Measurements from ENCODE around the gene SHROOM4. TPM values are rescaled to one million over a fixed set of nuclear protein-coding genes. Genes with fewer than 3 reads are reported as not detected.

The SHROOM4 gene
- total RNA-seq, 1 experiment from 2014 or later = 0.05 TPM

- H3K9me3 ChIP-seq (ENCODE audit: control insufficient read depth in 1 of 2, insufficient read depth in 1 of 2, low read depth in 1 of 2, low read length in 2 of 2) = no peaks in the 10 kb centered on the region
- POLR2A ChIA-PET = no interaction called here
- no peak overlapping the region for H3K9ac ChIP-seq (ENCODE audit: low read length)
- RAD21 ChIA-PET (ENCODE audit: low non-redundant PET in 1 of 2, low total read pairs in 2 of 2, uncharacterized antibody in 2 of 2, unreplicated experiment in 2 of 2) = no interaction called here
- BruUV-seq (replicated peaks) = no TSS peak
- H3K4me3 ChIP-seq (replicated peaks in 1 of 2; ENCODE audit: low read depth in 1 of 2, low read length in 2 of 2) = no peak overlapping the region
- no peaks in the 10 kb centered on the region for H3K4me1 ChIP-seq (ENCODE audit: control insufficient read depth in 1 of 2, insufficient read depth in 2 of 2, low read length in 2 of 2)
- no peaks in the 10 kb centered on the region for H3K79me2 ChIP-seq (ENCODE audit: insufficient read depth, low read length)
- no peak overlapping the region for H3K27ac ChIP-seq (ENCODE audit: low read depth, low read length)
- no peak overlapping the region for H3K4me2 ChIP-seq (ENCODE audit: low read length)
- H4K20me1 ChIP-seq (ENCODE audit: insufficient read depth) = no peaks in the 10 kb centered on the region
- intact Hi-C loops (cut with micrococcal nuclease) = loop anchor here (10.0 kb wide), 1 partner anchor 766 kb away; no protein-coding TSS in a partner anchor
- H2AFZ ChIP-seq (ENCODE audit: low read depth, low read length, poor library complexity, severe bottlenecking) = no peak overlapping the region
- ATAC-seq (no peak), DNase-seq (ENCODE audit: low read depth, low spot score) (no peak)
- 0 out of 2 replicates have a peak, but pooled peaks cover 2% of the 10 kb centered on the region for H3K27me3 ChIP-seq (ENCODE audit: insufficient read depth, low read length)
- CTCF ChIA-PET = interaction anchor here (1.1 to 1.8 kb wide), 2 partner anchors 10 to 581 kb away, joined by 3 to 6 read pairs; no protein-coding TSS in a partner anchor
- H3K9me2 ChIP-seq (ENCODE audit: insufficient read depth) = no peaks in the 10 kb centered on the region
- TF ChIP-seq, protein P1, sequence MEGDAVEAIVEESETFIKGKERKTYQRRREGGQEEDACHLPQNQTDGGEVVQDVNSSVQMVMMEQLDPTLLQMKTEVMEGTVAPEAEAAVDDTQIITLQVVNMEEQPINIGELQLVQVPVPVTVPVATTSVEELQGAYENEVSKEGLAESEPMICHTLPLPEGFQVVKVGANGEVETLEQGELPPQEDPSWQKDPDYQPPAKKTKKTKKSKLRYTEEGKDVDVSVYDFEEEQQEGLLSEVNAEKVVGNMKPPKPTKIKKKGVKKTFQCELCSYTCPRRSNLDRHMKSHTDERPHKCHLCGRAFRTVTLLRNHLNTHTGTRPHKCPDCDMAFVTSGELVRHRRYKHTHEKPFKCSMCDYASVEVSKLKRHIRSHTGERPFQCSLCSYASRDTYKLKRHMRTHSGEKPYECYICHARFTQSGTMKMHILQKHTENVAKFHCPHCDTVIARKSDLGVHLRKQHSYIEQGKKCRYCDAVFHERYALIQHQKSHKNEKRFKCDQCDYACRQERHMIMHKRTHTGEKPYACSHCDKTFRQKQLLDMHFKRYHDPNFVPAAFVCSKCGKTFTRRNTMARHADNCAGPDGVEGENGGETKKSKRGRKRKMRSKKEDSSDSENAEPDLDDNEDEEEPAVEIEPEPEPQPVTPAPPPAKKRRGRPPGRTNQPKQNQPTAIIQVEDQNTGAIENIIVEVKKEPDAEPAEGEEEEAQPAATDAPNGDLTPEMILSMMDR (IDR thresholded peaks at IDR 0.05 in 2 of 3, conservative IDR thresholded peaks at IDR 0.05 in 1 of 3; ENCODE audit: borderline replicate concordance in 1 of 3, insufficient read depth in 1 of 3, low read depth in 2 of 3, low read length in 2 of 3) = peak in 2 of 3 experiments; percentile 35 to 41; a peak in 3 of 6 replicates
- TF ChIP-seq RAD21 (IDR thresholded peaks at IDR 0.05; ENCODE audit: low read depth) (peak; percentile 27; the same call in 1 of the 2 replicates), EGR1 (IDR thresholded peaks at IDR 0.05; ENCODE audit: low read depth) (no peak), JUND (IDR thresholded peaks at IDR 0.05) (no peak)
- no peaks in the 10 kb centered on the region for H3K36me3 ChIP-seq (ENCODE audit: control insufficient read depth in 1 of 2, insufficient read depth in 2 of 2, low read length in 2 of 2)
These were observed 133.0 kb downstream of the SHROOM4 start for GRCh38 chrX:50680990-50681389.

DNA sequence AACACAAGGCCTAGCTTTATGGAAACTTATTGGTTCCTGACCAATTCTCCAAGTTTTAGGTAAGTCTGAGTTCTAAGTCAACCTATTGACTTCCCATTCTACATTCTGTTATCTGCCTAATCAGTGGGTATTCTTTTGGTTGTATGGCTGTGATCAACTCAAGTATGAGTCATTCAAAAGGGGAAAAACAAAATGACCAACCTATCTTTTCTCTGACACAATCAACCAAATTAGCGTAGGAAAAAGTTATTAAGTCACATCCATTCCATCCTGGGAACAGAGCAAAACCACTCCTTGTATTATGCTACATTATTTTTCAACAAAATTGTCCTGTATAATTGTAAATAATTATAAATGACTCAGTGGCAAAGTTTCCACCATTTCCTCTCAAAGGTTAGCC, 136.2 kb downstream of the SHROOM4 start:
- Histone ChIP-seq H4K20me1 (ENCODE audit: insufficient read depth) (no peaks in the 10 kb centered on the region), H3K4me3 (replicated peaks in 1 of 2; ENCODE audit: low read depth in 1 of 2, low read length in 2 of 2) (no peak overlapping the region), H3K27me3 (ENCODE audit: insufficient read depth, low read length) (no peaks in the 10 kb centered on the region), H3K4me1 (ENCODE audit: control insufficient read depth in 1 of 2, insufficient read depth in 2 of 2, low read length in 2 of 2) (no peaks in the 10 kb centered on the region), H3K9ac (ENCODE audit: low read length) (no peak overlapping the region), H3K79me2 (ENCODE audit: insufficient read depth, low read length) (no peaks in the 10 kb centered on the region), H3K4me2 (ENCODE audit: low read length) (no peak overlapping the region), H3K9me3 (ENCODE audit: control insufficient read depth in 1 of 2, insufficient read depth in 1 of 2, low read depth in 1 of 2, low read length in 2 of 2) (no peaks in the 10 kb centered on the region), H3K9me2 (ENCODE audit: insufficient read depth) (no peaks in the 10 kb centered on the region), H2AFZ (ENCODE audit: low read depth, low read length, poor library complexity, severe bottlenecking) (no peak overlapping the region), H3K27ac (ENCODE audit: low read depth, low read length) (no peak overlapping the region), H3K36me3 (ENCODE audit: control insufficient read depth in 1 of 2, insufficient read depth in 2 of 2, low read length in 2 of 2) (no peaks in the 10 kb centered on the region)
- ATAC-seq (no peak), DNase-seq (ENCODE audit: low read depth, low spot score) (no peak)
- intact Hi-C loops (cut with micrococcal nuclease) = no loop called here
- TF ChIP-seq EZH2phosphoT487 (IDR thresholded peaks at IDR 0.05; ENCODE audit: borderline replicate concordance) = no peak
- RAD21 ChIA-PET (ENCODE audit: low non-redundant PET in 1 of 2, low total read pairs in 2 of 2, uncharacterized antibody in 2 of 2, unreplicated experiment in 2 of 2) = no interaction called here
- POLR2A ChIA-PET = no interaction called here
- BruUV-seq (replicated peaks) = no TSS peak
- CTCF ChIA-PET = interaction anchor here (1.9 kb wide), 1 partner anchor 14 kb away, joined by 6 read pairs; no protein-coding TSS in a partner anchor
